Esophagus muscularis mucosa (tissue), 3 donors: ENCODE measurements around the gene KREMEN1.

Experiments used
- POLR2A ChIP-seq: fragments of 450-650 bp; IDR thresholded peaks from one replicate; pipeline ENCODE4 v1.6.1; 2017; ENCODE audit warnings: antibody characterized with exemption, moderate library complexity, mild to moderate bottlenecking, low read depth
- POLR2AphosphoS5 ChIP-seq, 2 donors: sonication (generic); formaldehyde crosslinking; IDR thresholded peaks; one replicate each; pipeline ENCODE4 v1.6.1; 2017; ENCODE audit warnings: antibody characterized with exemption in 2 of 2
- TF ChIP-seq, protein P1 (sequence below), 3 experiments: fragments of 200-600 bp in 2 of 3; fragments of 450-650 bp in 1 of 3; sonication (generic) in 2 of 3; IDR thresholded peaks; one replicate each; pipeline ENCODE4 v1.5.1; 2017 to 2019; ENCODE audit warnings: antibody characterized with exemption in 3 of 3, mild to moderate bottlenecking in 2 of 3, moderate library complexity in 1 of 3

- no peak for TF ChIP-seq POLR2AphosphoS5 (IDR thresholded peaks at IDR 0.05)
- TF ChIP-seq, protein P1, sequence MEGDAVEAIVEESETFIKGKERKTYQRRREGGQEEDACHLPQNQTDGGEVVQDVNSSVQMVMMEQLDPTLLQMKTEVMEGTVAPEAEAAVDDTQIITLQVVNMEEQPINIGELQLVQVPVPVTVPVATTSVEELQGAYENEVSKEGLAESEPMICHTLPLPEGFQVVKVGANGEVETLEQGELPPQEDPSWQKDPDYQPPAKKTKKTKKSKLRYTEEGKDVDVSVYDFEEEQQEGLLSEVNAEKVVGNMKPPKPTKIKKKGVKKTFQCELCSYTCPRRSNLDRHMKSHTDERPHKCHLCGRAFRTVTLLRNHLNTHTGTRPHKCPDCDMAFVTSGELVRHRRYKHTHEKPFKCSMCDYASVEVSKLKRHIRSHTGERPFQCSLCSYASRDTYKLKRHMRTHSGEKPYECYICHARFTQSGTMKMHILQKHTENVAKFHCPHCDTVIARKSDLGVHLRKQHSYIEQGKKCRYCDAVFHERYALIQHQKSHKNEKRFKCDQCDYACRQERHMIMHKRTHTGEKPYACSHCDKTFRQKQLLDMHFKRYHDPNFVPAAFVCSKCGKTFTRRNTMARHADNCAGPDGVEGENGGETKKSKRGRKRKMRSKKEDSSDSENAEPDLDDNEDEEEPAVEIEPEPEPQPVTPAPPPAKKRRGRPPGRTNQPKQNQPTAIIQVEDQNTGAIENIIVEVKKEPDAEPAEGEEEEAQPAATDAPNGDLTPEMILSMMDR (IDR thresholded peaks at IDR 0.05): no peak
- no peak for TF ChIP-seq POLR2A
These were observed 16.4 kb upstream of the KREMEN1 start for GRCh38 chr22:29056472-29056871.
